ENCODE measurements around the gene OR9A4. TPM values are rescaled to one million over a fixed set of nuclear protein-coding genes. Genes with fewer than 3 reads are reported as not detected.

The OR9A4 gene
- total RNA-seq (2022; extraction: Qiagen RNA extraction; ENCODE audit: low read depth), result not detected in 5 replicates

GRCh38 chr7:141916099-141916498, at the start of gene OR9A4:
Gene OR9A4, plus strand, starts transcription at chr7:141916399. Its CDS starts 2,477 bp downstream, at chr7:141918876.

GRCh38 chr7:141946796-141947195, 30.6 kb downstream of the OR9A4 start, which contains the start of gene CLEC5A:
Gene CLEC5A, minus strand, starts transcription at chr7:141946974. Its CDS starts 682 bp downstream, at chr7:141946292.

Other genes with a start within 250 kb of the OR9A4 start
- gene DENND11, start 214.2 kb upstream of the OR9A4 start, total RNA-seq (2022; extraction: Qiagen RNA extraction; ENCODE audit: low read depth), result 6.4 to 8.4 TPM (median 7.7 TPM) in 5 replicates
- not detected in 5 replicates for gene WEE2, start 208.0 kb upstream of the OR9A4 start, total RNA-seq (2022; extraction: Qiagen RNA extraction; ENCODE audit: low read depth)
- gene SSBP1, start 178.0 kb upstream of the OR9A4 start, total RNA-seq (2022; extraction: Qiagen RNA extraction; ENCODE audit: low read depth), result 282 to 332 TPM (median 295 TPM) in 5 replicates
- gene TAS2R3, start 152.3 kb upstream of the OR9A4 start, total RNA-seq (2022; extraction: Qiagen RNA extraction; ENCODE audit: low read depth), result 0.07 TPM in 1 of 5 replicates, not detected in the others
- gene TAS2R4, start 139.7 kb upstream of the OR9A4 start, total RNA-seq (2022; extraction: Qiagen RNA extraction; ENCODE audit: low read depth), result 0.12 to 0.33 TPM (median 0.13 TPM) in 5 replicates
- gene TAS2R5, start 126.2 kb upstream of the OR9A4 start, total RNA-seq (2022; extraction: Qiagen RNA extraction; ENCODE audit: low read depth), result 0.37 to 0.81 TPM (median 0.46 TPM) in 4 of 5 replicates, not detected in the other
- gene PRSS37, start 74.9 kb upstream of the OR9A4 start, total RNA-seq (2022; extraction: Qiagen RNA extraction; ENCODE audit: low read depth), result not detected in 5 replicates
- gene CLEC5A, start 30.6 kb downstream of the OR9A4 start, total RNA-seq (2022; extraction: Qiagen RNA extraction; ENCODE audit: low read depth), result not detected in 5 replicates
- not detected in 5 replicates for gene TAS2R38, start 57.4 kb downstream of the OR9A4 start, total RNA-seq (2022; extraction: Qiagen RNA extraction; ENCODE audit: low read depth)
- 0.32 to 0.44 TPM (median 0.40 TPM) in 5 replicates for gene MGAM, start 79.5 kb downstream of the OR9A4 start, total RNA-seq (2022; extraction: Qiagen RNA extraction; ENCODE audit: low read depth)
- 0.01 TPM in 1 of 5 replicates, not detected in the others for gene MGAM2, start 195.3 kb downstream of the OR9A4 start, total RNA-seq (2022; extraction: Qiagen RNA extraction; ENCODE audit: low read depth)